Hypothalamus (tissue), 51 donors: ENCODE data around the gene NEDD4.
A peak's percentile ranks its signal among the peaks of the same experiment; 100 is the strongest.
"Not testable (repeated sequence)": the region's sequence is repeated elsewhere in the genome, so short reads cannot be mapped to it uniquely, and the experiment has no call there.

ENCODE experiments used
- DNase-seq, 51 donors: peaks; one replicate each; lab custom pipeline; 2025; lab: John Stamatoyannopoulos, UW

NEDD4 gene

DNA sequence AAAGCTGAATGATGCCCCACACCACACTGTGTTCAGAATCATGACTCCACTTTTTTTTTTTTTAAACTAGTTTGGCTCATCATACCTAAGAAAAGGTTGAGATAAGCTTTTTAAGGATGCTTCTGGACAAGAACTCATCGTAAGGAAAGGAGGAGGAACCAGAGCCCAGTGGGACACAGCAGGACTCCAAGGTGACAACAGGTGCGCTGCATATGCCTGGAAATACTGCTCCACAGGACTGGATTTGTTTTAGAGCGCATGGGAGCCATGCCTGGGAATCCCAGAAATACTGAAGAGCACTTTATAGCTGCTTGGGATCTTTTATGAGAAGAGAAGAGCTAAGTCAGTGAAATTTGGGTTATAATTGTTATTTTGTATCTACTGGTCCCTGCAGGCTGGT is 93.4 kb downstream of the NEDD4 start:
- DNase-seq: no peak

DNA sequence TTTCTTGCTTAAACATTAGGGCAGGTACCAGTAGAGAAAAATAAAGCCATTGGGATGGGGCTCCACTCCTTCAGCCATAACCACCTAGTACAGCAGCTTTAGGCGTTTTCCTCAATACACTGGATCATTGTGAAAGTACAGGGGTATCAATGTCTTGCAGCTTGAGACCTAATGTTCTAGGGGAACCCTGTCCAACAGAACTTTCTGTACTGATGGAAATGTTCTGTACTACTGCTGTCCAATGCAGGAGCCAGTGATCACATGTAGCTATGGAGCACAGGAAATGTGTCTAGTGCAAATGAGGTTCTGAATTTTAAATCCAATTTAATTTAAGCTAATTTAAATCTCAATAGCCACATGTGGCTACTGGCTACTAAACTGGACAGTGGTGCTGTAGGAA is 93.9 kb downstream of the NEDD4 start:
- no peak for DNase-seq

DNA sequence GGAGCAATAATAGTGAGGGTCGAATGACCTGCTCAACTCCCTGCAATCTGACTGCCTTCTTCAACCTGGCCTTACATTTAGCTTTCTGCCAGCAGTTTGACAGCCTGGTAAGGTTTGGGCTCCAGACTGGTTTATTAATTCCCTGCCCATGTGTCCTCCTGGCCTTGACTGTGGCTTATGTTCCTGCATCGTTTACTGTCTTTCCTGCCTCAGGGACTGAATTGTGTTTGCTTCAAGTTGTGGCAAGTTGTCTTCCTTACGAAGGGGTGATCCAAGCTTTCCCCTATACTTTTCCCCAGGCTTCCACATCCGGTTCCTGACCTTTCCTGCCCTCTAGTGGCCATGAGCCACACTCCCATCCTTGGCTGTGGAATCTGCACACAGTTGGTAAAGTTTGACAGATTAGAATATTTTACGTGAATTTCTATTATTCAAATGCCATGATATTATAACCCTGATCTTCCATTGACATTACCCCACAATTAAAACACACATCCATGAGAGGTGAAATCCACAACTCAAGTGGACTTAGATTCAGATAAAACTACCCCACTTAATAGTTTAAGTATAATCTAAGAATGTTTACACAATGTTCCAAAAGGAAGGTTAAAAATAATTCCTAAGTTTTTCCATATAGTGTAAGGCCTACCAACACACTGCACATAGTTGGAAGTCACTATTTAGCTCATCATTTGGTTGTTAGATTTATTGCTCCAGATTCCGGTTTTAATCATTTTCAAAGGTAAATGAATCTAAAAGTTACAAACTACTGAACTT is 95.7 kb downstream of the NEDD4 start:
- DNase-seq: peak in 24 of 51 donors; percentile 1 to 51 (median 7)

DNA sequence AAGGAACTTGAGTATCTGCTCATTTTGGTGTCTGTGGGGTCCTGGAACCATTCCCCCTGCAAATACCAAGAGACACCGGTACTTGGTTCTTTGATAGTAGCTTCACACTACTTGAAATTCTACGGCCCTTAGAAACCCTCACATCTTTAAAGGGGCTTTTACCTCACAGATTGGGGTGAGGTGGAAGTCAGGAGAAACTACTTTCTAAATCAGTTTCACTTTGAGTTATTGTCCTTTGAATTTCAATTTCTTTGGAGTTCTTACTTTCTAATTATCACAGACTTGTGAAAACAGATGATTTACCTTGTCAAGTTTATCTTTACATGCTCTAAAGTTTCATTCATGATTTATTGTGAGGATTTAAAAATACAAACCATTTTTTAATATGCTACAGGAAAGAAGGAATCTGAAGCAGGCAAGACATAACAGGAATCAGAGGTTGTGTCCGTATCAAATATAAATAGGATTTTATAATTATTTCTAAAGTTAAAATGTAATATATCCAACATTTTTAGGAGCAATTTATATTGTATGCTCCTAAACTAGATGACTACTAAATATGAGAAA is 98.9 kb downstream of the NEDD4 start:
- DNase-seq: no peak

DNA sequence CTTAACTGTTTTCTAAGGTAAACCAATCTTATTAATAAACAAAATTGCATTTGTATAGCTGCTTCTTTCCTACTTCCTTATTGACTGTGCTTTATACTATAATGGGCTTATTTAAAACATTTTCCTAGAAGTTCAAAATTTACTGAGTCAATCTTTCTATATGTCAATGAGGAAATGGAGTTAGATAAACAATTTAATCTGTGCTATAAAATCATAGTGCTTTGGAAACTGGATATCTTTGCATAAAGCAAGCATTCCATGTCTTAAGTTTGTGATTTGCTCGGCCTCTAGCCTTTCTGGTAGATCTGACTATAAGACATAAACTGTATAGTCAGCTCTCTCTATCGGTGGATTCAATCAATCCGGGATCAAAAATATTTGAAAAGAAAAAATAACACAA is 99.6 kb downstream of the NEDD4 start:
- no peak for DNase-seq

DNA sequence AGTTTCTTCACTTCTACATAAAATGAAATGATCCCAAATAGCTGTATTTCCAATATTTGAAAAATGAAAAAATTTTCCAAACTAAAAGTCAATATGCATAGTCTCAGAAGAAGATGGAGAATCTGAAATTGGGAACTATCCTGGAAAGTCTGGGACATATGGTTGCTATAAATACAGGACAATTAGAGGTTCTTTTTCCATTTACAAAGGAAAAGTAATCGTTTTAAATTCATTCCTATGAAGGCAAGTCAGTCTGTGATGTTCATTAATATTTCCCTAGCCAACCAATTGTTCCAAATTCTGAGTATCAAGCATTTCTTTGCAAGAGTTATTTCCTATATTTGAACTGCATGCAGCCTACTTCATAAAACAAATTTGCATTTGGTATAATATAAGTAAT is 102.2 kb downstream of the NEDD4 start:
- no peak for DNase-seq

DNA sequence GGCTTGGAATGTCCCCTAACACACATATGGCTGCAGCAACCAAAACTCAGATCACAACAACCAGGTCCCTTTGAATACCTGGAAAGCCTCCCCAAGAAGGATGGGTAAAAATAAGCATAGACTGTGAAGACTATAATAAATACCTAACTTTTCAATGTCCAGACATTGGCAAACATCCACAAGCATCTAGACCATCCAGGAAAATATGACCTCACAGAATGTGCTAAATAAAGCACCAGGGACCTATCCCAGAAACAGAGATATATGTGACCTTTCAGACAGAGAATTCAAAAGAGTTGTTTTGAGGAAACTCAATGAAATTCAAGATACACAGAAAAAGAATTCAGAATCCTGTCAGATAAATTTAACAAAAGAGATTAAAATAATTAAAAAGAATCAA is 109.2 kb downstream of the NEDD4 start:
- DNase-seq: no peak

DNA sequence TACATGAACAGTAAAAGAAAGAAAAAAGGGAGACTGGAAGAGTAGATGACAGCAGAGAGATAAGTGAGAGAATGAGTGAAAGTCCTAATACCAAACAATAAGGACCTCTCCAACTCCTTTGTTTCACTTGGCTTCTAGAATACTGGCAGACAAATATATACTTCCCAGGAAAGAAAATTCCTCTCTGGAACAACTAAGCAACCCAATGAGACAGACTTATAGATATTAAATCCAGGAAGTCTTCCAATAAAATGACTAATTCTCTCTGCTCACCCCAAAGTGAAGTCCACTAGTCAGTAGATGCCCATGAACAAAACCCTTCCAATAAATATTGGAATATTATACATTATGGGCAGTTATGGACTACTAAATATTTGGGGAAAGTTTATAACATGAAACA is 114.2 kb downstream of the NEDD4 start:
- DNase-seq: no peak

DNA sequence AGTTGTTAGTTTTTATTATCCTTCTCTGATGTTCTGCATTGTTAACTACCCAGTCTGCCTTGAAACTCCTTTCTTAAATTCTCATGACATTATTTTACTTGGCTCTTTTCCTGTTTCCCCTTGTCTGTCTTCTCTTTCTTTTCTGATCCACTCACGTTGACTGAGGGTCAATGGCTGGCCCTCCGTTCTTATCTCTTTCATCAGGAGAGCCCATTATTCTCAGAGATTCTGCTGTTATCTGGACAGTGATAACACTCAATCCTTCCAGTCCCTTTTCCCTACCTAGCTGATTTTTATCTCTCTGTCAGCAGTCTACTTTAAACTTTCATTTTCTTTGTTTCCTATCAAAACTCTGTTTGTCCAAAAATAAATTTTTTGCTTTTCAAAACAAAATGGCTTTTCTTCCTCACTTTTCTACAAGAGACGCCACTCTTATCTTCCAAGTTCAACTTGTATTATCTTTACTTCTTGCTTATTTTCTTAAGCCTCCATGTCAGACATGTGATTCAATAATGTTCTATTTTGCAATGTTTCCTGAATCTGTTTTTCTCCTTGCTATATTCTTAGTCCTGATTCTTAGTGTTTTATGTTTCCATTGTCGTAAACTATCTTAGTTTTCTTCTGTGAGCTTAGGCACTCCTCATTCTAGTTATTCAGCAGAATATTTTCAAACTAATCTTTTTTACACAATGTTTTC is 120.2 kb downstream of the NEDD4 start:
- DNase-seq: no peak

DNA sequence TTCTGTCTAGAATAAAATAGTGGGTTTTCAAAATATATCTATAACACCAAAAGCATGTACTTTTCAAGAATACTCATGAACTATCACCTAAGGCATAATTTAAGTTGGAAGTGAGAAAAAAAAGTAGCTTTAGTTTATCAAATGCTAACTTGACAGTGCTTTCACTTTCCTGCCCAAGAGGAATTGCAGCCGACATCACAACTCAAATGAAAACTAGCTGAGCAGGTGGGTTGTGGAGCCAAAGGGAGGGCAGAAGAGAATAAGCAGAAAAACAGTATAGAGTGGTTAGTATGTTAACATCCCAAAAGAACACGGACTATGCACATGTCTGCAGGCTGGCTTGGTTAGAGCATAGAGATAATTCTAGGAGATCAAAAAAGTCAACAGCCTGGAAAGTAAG is 120.9 kb downstream of the NEDD4 start:
- no peak for DNase-seq

DNA sequence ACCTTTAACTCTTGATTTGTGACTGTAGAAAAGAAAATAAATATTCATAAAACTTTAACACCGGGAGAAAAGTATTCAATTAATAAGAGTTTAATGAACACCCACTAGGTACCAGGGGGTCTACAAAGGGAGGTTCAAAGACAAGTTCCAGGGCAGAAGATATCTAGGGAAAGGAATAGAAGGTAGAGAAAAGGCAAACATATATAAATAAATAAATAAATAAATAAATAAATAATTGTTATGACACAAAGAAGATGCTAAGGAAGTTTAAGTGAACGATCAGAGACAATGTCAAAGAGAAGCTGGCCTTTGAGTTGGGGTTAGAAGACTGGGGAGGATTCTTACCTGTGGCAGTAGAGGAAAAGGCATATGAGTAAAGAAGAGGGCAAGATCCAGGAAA is 123.8 kb downstream of the NEDD4 start:
- DNase-seq: no peak

DNA sequence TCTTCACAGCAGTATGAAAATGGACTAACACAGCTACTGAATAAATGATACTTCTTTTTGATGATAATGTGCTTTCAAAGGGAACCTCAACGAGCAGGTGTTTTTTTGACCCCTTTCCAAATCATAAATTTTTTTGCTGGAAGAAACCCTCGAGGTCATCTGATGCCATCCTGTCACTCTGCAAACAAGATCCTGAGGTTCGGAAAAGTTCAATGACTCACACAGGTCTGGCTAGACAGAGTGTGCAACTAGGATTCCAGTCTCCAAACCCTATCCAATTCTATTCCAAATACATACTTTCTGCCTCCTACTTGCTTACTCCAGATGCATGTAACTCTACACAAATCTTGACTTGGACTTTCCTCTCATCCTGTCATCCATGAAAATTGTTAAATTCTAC is 124.7 kb downstream of the NEDD4 start:
- DNase-seq: no peak

DNA sequence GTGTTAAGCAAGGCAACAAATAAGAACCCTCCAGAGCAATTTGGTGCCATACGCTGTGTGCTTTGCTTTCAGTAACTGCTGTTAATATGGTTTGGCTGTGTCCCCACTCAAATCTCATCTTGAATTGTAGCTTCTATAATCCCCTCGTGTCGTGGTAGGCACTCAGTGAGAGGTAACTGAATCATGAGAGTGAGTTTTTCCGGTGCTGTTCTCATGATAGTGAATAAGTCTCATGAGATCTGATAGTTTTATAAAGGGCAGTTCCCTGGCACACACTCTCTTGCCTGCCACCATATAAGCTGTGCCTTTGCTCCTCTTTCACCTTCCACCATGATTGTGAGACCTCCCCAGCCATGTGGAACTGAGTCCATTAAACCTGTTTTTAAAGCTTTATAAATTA is 125.1 kb downstream of the NEDD4 start:
- DNase-seq: not testable (repeated sequence)

DNA sequence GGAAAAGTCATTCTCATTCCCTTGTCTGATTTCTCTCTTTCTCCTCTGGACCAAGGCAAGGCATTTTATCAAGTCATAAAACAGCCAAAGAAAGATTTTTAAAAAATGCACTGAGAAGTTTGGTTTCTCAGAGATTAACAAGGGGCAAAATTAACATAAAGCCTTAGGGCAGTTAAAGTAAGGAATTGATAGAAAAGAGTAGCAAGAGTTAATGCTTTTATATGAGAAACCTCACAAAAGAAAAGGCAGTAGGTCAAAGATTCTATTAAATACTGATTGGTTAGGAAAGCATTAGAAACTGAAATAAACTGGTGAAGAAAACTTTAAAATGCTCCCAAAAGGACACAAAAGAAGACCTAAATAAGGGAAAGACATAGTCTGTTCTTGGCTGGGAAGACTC is 129.5 kb downstream of the NEDD4 start:
- DNase-seq: no peak

DNA sequence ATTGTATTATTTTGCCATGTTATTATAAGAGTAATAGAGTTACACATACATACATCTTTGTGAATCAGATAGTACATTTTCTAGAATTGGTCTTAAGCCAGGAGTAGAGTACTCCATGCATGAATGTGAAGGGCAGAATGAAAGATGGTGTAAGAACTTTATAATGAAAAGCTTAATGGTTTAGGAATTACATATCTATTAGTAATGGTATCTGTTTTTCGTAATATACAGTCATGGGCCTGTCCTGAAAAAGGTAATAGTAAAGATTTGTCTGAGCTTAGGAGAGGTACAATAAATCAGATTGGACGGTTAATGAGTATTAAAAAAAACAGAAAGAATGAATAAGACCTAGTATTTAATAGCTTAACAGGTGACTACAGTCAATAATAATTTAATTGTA is 132.3 kb downstream of the NEDD4 start:
- DNase-seq: no peak

DNA sequence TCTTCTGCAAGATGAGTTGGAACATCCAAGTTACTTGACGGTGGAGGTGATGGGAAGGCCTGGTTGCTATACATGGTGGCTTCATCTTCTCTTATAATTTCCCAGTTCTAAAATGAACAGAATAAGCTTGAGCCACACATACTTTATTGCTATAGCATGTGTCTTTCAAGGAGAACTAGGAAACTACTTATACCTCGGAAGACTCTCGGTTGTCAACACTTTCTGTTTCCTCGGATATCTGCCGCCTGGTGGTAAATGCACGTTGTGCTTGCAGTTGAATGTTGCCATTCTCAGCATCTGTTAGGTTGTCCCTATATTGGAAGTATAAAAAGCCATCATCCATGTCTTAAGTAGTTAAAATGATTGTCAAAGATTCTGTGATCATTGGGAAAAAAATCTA is 132.9 kb downstream of the NEDD4 start:
- no peak for DNase-seq

DNA sequence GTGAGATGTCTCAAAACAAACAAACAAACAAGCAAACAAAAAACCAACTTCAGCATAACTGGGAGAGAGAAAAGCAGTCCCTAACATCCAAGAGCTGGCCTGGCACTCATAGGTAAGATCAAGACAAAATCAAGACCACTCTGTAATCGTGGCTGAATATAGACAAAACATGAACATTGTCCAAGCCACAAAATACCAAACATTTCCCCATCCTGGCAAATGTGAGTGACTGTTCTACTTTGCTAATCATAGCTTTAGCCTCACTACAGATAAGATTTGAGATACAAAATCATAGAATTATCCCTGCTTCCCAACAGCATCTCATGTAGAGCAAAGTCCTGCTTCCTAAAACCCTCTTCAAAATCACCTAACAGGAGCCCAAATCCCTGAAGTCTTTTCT is 133.7 kb downstream of the NEDD4 start:
- DNase-seq: no peak

DNA sequence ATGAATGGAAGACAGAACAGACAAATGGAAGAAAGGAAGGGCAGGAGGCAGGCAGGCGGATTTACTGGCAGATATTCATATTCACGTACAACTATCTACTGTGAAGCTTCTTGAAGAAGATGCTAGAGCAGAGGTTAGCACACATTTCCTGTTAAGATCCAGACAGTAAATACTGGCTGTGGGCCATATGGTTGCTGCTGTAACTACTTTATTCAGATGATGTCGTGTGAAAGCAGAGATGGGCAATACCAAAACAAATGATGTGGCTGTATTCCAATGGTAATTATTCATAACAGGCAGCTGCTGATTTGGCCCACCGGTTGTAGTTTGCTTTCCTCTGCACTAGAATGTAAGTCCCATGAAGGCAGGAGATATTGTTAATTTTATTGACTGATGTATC is 134.8 kb downstream of the NEDD4 start:
- DNase-seq: no peak

DNA sequence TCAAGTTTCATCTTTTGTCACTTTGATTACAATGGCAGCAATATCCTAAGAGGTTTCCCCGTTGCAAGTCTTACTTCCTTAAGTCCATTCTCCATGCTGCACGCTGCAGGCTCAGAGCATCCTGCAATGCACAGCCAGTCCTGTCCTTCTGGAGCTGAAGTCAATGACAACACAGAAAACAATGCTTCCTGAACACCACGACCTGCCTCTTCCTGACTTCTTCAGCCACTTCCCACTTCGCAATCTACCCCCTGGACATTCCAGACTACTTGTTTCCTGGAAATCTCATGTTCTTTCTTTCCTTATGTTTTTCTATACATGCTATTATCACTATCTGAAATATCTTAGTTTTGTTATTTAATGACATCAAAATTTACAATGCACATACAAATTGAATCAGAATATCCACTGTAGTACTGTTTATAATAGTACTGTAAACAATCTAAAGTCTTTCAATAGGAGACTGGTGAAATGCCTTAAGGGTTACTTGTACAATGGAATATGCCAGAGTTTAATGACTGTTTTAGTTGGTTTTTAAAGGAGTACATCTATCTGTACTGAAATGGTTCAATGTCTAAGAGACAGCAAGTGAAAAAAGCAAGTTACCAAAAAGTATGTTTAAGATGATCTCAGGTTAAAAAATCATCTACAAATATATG is 136.8 kb downstream of the NEDD4 start:
- DNase-seq: no peak

DNA sequence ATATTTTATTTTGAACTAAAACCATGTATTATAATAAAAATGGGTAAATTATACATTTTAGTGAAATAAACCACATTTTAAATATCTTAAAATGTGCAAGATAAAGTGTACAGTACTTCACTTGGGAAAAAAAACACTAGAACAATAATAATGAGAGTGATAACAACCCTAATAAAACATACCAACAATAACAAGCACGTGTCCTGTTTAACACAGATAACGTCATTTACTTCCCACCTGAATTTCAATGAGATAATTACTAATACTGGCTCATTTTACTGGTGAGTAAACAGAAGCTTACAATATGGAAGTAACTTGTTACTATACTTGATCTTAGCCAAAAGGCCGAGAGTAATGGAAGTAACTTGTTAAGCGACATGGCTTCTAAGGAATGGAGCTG is 140.3 kb downstream of the NEDD4 start:
- DNase-seq: no peak

DNA sequence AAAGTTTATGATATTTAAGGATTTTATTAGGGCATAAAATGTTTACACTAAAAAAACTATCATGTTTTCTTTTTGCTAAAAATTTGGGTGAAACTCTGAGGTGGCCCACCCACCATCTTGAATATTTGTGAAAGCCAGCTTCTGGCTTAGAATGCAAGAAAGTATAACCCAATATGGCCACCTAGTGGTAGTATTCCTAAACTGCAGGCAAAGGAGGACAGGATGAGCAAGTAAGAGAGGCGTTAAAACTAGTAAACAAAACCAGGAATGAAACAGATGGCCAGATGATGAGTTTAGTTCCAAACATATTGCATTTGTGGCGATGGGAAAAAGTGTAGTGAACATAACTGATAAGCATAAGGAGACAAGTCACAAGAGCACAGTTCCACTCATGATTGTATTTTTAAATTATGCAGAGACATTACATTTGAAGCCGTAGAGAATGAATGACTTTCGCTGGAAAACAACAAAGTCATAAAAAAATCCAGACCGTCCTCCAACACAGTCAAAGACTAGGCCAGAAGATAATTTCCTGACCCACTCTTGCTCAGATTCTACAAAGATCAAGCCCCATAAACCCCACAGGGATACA is 147.2 kb downstream of the NEDD4 start:
- peak in 10 of 51 donors; percentile 2 to 59 (median 6) for DNase-seq
